HG03521 (cell line): ENCODE measurements around the gene CREB5.
A peak's percentile ranks its signal among the peaks of the same experiment; 100 is the strongest.

ENCODE experiments used
- ATAC-seq: cut with Tn5 transposase; IDR thresholded peaks from one replicate; pipeline ENCODE4 v1.9.1; 2021; ENCODE audit warnings: mild to moderate bottlenecking, moderate library complexity; ENCODE audit not compliant: unreplicated experiment

Gene CREB5

DNA sequence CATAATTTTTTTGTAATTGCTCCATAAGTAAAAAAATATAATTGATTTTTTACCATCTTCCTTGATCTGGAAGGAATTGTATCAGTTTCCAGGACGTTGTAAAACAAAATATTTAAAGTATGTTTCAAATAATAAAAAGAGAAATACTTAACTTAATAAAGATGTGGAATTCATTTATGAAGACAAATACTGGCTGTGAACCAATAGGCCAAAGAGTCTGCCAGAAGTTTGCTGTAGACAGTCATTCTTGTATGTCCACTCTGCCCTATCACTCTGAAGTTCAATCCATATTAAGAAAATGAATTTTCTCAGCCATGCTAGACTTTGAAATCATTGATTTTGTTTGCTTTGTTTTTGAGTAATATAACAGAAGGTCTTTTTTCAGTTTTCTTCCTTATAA lies 289.4 kb downstream of the CREB5 start:
- no peak for ATAC-seq

DNA sequence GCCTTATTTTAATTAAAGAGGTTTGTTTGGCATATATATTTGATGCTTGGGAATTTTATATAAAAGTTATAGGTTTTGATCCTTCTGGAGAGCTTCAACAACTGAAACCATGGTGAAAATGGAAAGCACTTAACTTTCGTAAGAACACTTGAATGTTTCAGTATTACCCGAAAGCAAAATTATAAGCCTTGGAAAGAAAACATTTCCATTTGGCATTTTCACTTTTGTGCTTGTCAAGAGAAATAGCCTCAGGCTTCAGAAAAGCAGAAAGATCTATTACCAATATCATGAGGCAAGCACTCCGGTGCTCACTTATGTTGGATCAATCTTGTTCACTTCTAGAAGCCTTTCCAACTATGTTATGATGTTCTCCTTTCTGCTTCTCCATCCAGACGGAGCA lies 289.9 kb downstream of the CREB5 start:
- no peak for ATAC-seq

GRCh38 chr7:28703037-28703765 lies 290.9 kb downstream of the CREB5 start:
- ATAC-seq, result no peak

GRCh38 chr7:28704706-28705105 lies 292.4 kb downstream of the CREB5 start:
- ATAC-seq, result no peak

DNA sequence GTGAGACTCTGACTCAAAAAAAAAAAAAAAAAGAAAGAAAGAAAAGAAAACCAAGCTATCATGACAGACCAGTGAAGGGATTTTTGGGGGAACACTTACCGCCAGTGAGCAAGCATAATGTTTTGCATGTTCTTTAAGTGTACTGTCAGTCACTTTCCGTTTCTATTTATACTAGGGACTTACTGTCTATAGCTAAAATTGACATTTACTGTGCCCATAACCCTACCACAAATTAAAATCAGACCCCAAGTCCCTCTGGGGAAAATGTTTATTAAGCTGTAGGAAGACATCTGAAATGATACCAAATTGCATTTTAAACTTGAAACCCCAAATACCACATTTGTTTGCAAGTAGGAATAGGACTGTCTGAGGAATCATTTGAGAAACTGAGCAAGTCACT lies 293.0 kb downstream of the CREB5 start:
- ATAC-seq, result peak; percentile 97

DNA sequence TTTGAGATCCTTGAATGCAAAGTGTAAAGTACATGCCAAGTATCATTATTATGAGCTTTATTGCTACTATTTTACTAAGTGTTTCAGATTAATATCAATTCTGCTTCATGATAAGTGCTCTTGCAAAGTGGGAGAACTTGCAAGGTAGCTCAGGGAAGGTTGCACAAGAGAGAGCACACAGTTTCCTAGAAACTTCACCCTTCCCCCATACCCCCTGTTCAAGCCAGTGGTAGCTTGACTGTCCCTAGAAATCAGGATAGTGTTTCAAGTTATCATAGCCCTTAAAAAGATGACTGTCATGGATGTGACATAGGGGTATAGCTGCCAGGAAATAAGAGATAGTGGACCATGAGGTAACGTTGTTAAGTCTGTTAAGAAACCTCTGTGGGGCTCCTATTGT lies 294.3 kb downstream of the CREB5 start:
- ATAC-seq, result no peak

- ATAC-seq, result no peak
These were observed 295.0 kb downstream of the CREB5 start for GRCh38 chr7:28707291-28707690.

DNA sequence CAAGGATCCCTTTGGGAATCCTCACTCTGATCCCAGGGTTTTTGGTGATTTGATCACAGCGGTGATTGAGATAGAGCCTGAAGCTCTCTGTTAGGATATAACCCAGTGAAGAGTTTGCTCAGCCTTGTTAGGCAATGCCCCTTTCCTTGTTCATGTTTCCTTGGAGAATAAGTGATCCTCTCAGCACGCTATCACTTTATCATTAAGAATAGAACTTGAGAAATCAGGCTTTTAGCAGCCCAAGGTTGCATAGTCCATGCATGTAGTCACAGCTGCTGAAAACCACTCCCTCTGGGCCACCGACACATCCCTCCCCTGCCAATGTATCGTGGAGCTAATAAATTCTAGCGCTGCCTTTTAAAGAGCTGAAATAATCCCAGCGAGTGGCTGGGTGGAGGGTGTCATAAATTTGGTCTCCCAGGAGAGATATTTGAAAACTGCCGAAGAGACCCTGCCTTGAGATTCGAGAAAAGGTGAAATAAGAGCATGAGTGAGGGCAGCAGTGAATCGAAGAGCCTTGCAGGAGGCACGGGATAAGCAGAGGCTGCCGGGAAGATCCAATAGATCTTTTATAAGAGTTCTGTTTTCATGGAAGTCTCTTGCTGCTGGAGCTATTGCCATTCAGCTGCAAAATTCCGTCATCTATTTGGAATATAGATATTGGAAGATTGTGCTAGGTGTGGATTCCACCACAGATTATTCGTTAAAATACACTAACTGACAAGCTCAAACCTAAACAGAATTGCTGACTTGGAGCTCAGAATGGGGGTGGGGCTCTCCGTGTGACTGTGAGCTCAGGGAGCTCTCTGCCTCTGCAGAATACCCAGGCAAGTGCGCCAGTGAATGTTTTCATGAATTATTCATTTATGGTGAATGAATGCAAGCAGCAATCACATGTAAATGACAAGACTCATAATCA lies 296.0 kb downstream of the CREB5 start:
- ATAC-seq, result no peak

DNA sequence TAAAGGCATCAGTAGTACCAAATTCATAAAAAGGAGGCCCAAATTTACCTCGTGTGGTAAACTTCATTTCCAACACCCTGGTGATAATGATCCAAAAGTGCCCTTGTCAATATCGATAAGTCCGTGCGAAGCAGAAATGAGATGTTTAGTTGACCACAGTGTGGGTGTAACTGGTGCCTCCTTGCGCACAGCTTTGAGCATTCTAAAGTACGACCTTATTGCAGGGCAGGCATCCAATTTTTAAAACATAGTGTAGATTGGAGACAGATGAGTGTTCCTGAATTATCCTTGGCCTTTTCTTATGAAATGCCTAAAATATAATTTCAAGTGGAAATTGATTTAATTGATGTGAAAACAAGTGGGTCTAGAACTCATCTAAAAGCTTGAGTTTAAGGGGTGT lies 297.4 kb downstream of the CREB5 start:
- no peak for ATAC-seq

- no peak for ATAC-seq
These were observed 298.8 kb downstream of the CREB5 start for GRCh38 chr7:28711114-28711513.

- ATAC-seq, result no peak
These were observed 302.3 kb downstream of the CREB5 start for GRCh38 chr7:28714459-28715120.

DNA sequence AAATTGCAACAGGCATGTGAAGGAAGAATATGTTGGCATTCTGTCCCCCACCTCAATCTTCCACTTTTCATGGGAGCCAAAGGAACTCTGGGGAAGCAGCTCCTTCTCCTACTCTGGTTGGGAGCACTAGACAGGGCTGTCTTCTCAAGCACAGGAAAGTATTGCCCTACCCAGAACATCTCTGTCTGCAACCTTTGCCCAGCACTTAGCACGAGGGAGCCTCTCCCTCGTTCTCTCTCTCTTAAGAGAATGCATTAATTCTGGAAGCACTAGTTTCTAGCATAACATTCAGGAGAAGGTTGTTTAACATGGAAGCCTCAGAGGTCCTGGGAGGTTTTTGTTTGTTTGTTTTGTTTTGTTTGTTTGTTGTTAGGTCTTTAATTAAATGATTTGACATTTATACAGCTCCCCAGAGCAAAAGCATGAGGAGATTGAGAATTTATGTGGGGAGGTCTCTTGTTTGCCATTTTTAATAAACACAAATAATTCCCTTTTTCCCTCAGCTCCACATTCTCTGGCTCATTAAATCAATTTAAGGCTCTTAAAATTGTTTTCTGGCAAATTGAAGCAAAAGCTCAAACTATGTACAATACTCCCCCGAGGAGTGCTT lies 305.2 kb downstream of the CREB5 start:
- no peak for ATAC-seq

DNA sequence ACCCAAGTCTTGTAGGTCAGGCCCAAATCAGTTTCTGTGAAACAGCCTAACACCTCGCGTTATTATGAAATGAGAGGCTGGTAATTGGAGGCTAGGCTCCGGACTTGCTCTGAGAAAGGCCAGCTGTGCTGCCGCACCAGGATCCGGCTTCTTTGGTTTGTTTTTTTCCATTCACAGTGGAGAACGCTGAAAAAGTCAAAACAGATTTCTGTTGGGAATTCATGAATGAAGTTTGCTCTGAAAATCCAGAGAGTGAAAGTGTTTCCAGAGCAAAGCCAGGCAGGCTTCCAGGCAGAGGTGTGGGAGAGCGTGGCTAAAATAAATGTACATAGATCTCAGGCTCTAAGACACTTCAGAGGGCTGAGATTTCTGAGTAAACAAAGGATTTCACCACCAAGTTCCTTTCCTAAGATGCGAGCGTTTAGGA lies 305.8 kb downstream of the CREB5 start:
- no peak for ATAC-seq

DNA sequence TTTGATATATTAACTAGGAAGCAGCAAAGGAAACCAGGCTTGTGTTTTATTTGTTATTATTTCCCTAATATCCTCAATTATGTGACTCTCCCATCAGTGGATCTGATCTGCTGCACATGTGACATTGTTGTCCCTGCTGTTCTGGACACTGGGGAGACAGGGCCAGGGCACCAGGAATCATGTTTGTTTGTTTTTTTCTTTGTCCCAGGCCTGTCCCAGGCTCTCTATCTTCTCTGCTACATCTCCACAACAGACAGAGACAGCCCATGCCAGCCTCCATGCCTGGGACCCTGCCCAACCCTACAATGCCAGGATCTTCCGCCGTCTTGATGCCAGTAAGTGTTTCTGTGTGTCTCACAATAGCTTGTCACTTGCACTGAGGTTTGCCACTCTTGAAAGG lies 306.2 kb downstream of the CREB5 start:
- ATAC-seq, result no peak

DNA sequence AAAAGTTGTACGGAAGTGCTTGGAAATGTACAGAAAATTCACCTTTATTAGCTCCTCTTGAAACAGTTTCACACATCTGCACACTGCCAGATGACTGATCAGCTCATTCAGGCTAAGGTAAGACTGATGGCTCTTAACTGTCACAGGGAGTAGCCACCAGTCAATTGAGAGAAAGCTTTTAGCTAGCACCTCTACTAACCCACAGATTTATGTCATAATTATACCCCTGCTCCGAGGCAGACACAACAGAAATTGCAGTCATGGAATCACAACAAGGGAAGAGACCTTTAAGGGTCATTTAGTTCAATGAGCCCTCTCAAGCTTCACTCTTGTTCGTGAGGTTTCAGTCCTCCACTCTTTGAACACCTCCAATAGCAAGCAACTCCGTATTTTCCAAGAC lies 310.4 kb downstream of the CREB5 start:
- ATAC-seq, result no peak

DNA sequence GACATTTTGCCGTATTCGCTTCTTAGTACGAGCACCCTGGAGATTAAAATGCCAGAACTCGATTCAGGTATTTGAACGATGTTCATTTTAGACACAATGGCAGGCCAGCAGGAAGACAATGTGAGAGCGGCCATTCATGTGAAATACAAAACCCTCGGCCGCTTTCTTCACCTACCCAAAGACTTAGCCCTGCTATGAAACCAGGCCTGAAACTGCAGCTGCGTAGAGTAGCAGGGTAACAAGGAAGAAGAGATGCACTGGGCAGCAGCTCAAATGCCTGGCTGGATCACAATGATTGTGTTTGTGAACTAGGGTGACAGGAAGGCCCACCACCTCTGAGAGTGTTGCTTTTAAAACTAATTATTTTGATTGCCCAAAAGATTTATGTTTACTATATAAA lies 311.0 kb downstream of the CREB5 start:
- ATAC-seq, result no peak

DNA sequence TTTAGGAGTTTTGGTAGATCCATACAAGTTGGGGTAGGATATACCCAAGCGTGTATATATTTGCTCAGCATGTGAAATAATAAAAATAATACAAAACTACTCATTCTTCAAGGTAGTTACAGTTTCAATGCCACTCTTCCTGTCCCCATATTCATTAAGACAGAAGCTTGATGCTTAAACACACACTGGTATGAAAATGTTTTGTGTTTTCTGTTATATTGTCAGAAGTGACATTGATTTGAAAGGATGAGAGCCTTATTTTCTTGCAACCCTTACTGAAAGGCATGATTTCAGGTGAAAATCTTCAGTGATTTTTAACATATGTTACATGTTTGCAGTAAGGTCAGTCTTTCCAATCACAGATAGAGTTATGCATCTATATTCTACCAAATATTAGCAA lies 312.2 kb downstream of the CREB5 start:
- no peak for ATAC-seq

DNA sequence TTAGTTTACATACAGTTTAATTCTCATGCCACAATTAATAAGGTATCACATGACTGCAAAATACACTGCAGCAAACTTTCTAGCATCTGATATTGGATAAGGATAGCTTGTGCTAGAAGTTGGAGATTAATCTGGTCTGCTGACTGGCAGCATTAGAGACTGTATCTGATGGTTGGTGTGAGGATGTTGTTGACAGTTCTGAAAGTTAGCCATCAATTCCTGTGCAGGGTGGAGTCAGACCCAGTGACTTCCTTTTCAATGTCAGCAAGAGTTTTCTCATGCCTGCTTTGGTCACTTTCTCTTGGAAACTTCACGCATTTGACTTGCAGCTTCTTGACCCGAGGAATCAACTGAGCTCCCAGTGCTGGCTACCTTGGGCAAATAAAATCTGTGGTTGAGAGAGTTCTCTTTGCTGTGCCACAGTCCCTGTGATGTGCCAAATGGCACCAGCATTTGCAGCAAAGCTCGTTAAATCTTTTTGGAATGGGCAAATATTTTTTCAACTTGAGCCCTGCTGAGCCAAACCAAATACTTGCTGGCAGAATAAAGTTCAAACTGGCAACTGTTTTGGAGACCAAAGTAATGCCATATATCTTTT lies 312.8 kb downstream of the CREB5 start:
- no peak for ATAC-seq

GRCh38 chr7:28725911-28726310 lies 313.6 kb downstream of the CREB5 start:
- ATAC-seq, result no peak

- no peak for ATAC-seq
These were observed 314.2 kb downstream of the CREB5 start for GRCh38 chr7:28726555-28726954.

DNA sequence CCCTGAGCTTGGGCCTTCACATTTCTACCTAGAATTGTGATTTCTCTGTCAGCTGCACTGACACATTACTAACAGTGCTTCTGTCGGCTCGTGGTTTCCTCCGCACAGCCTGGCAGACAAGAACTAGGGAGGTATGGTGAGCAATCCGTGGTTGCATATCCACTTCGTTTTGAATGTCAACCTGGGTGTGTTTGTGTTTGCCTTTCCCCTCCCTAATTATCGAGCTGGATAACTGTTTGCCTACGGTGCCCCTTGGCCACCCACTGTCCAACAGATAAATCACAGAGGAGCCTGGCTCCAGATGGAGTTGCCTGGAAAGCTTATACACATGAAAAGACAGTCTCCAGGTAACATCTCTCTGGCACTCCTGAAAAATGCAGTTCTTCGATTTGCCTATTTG lies 317.0 kb downstream of the CREB5 start:
- no peak for ATAC-seq
